ENCODE measurements around the gene GABPB2. TPM values are rescaled to one million over a fixed set of nuclear protein-coding genes. Genes with fewer than 3 reads are reported as not detected.

Gene GABPB2
- total RNA-seq, 1 donor from 2014 or later, result 19.2 TPM

- Histone ChIP-seq H3K4me1 (peaks cover 45% of the 10 kb centered on the region), H3K9me3 (no peaks in the 10 kb centered on the region), H3K4me3 (no peak overlapping the region), H3K27ac (no peak overlapping the region), H3K36me3 (no peaks in the 10 kb centered on the region), H3K27me3 (no peaks in the 10 kb centered on the region)
- no peak for DNase-seq (ENCODE audit: extremely low spot score in 2 of 2)
- intact Hi-C loops (cut with DNase I), result no loop called here
- TF ChIP-seq CTCF (IDR thresholded peaks at IDR 0.05), result no peak
- TF ChIP-seq POLR2AphosphoS5 (IDR thresholded peaks at IDR 0.05; ENCODE audit: insufficient read depth in 1 of 2, low read depth in 1 of 2), result no peak
- no peak for TF ChIP-seq POLR2A (IDR thresholded peaks at IDR 0.05)
These were observed 72.5 kb downstream of the GABPB2 start for GRCh38 chr1:151143057-151143435.

- Histone ChIP-seq H3K4me3 (no peak overlapping the region), H3K27me3 (no peaks in the 10 kb centered on the region), H3K9me3 (no peaks in the 10 kb centered on the region), H3K27ac (no peak overlapping the region), H3K36me3 (no peaks in the 10 kb centered on the region), H3K4me1 (peaks cover 45% of the 10 kb centered on the region)
- intact Hi-C loops (cut with DNase I), result no loop called here
- DNase-seq (ENCODE audit: extremely low spot score in 2 of 2), result no peak
- no peak for TF ChIP-seq POLR2A (IDR thresholded peaks at IDR 0.05)
- TF ChIP-seq CTCF (IDR thresholded peaks at IDR 0.05), result no peak
- TF ChIP-seq POLR2AphosphoS5 (IDR thresholded peaks at IDR 0.05; ENCODE audit: insufficient read depth in 1 of 2, low read depth in 1 of 2), result no peak
These were observed 73.4 kb downstream of the GABPB2 start for GRCh38 chr1:151143986-151144385.

- peak overlapping the region; percentile 54 to 64 for H3K4me3 ChIP-seq
- H3K27ac ChIP-seq, result peak overlapping the region; percentile 64
- intact Hi-C loops (cut with DNase I), result no loop called here
- H3K36me3 ChIP-seq, result no peaks in the 10 kb centered on the region
- no peaks in the 10 kb centered on the region for H3K27me3 ChIP-seq
- H3K4me1 ChIP-seq, result peaks cover 45% of the 10 kb centered on the region
- H3K9me3 ChIP-seq, result no peaks in the 10 kb centered on the region
- TF ChIP-seq CTCF (IDR thresholded peaks at IDR 0.05) (no peak), POLR2AphosphoS5 (IDR thresholded peaks at IDR 0.05; ENCODE audit: insufficient read depth in 1 of 2, low read depth in 1 of 2) (no peak), POLR2A (IDR thresholded peaks at IDR 0.05) (no peak)
- no peak for DNase-seq (ENCODE audit: extremely low spot score in 2 of 2)
These were observed 74.1 kb downstream of the GABPB2 start for GRCh38 chr1:151144474-151145303.

- Histone ChIP-seq H3K9me3 (no peaks in the 10 kb centered on the region), H3K36me3 (no peaks in the 10 kb centered on the region), H3K4me3 (peak overlapping the region; percentile 54 to 64), H3K4me1 (peaks cover 45% of the 10 kb centered on the region), H3K27me3 (no peaks in the 10 kb centered on the region), H3K27ac (peak overlapping the region; percentile 64)
- intact Hi-C loops (cut with DNase I), result no loop called here
- TF ChIP-seq CTCF (IDR thresholded peaks at IDR 0.05) (no peak), POLR2AphosphoS5 (IDR thresholded peaks at IDR 0.05; ENCODE audit: insufficient read depth in 1 of 2, low read depth in 1 of 2) (no peak), POLR2A (IDR thresholded peaks at IDR 0.05) (no peak)
- no peak for DNase-seq (ENCODE audit: extremely low spot score in 2 of 2)
These were observed 74.9 kb downstream of the GABPB2 start for GRCh38 chr1:151145304-151146071.

- peak overlapping the region; percentile 64 for H3K27ac ChIP-seq
These were observed 75.5 kb downstream of the GABPB2 start for GRCh38 chr1:151146072-151146411.

More at GRCh38 chr1:151146072-151146411, 75.5 kb downstream of the GABPB2 start:
- TF ChIP-seq POLR2A (IDR thresholded peaks at IDR 0.05) (no peak), POLR2AphosphoS5 (IDR thresholded peaks at IDR 0.05; ENCODE audit: insufficient read depth in 1 of 2, low read depth in 1 of 2) (no peak), CTCF (IDR thresholded peaks at IDR 0.05) (no peak)
- Histone ChIP-seq H3K9me3 (no peaks in the 10 kb centered on the region), H3K36me3 (no peaks in the 10 kb centered on the region), H3K27me3 (no peaks in the 10 kb centered on the region), H3K4me3 (peak overlapping the region; percentile 54 to 64), H3K4me1 (peaks cover 45% of the 10 kb centered on the region)
- intact Hi-C loops (cut with DNase I), result no loop called here
- DNase-seq (ENCODE audit: extremely low spot score in 2 of 2), result no peak

Data from vagina (tissue), 2 donors.